ENCODE results near the gene NOXA1.

The NOXA1 gene

DNA sequence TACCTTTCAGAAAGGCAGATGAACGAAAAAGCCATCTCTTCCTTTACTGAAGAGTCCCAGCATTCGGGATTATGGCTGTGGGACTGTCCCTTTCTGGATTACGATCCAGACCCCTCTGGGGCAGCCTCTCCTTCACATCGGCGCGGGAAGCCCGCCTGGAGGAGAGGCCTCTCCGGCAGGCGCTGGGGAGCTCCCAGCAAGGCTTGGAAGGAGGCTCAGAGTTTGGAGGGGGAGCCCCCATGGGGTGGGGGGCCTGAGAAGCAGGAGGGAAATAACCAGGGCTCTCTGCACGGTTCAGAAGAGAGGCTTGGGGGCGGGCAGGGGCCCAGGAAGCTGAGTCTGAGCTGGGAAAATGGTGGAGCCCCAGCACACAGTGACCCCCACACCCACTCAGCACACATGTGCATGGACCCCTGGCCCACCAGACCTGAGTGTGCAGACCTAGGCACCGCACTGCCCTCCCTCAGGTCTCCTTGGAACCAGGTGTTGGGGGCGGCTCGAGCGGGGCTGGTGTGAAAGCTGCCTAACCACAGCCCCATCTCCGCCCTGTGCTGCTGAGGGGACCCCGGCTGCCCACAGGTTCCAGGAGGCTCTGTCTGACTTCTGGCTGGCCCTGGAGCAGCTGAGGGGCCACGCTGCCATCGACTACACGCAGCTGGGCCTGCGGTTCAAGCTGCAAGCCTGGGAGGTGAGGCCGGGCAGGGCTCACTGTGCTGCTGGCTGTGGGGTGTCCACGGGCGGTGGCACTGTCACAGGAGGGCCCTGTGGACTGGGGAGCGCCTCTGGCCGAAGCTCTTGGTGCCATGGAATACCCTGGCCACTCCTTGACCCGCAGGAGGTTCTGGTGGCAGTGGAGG is 4.5 kb downstream of the NOXA1 start:
- DNase-seq (ENCODE audit: low read depth in 1 of 2, low spot score in 1 of 2): no peak

DNA sequence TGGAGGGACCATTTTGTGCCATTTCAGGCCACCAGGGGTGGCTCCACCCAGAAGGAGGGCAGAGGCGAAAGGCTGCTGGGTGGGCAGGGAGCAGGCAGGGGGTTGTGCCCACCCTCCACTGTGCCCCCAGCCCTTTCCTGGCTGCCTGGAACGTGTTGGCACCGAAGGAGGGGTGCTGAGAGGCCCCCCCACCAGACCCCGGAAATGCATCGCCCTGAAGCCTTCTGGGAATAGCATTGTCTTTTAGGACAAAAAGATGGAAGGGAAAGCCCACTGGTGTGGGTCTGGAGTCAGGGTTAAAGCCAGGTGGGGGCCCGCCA is 5.1 kb downstream of the NOXA1 start:
- DNase-seq (ENCODE audit: low read depth in 1 of 2, low spot score in 1 of 2): no peak

DNA sequence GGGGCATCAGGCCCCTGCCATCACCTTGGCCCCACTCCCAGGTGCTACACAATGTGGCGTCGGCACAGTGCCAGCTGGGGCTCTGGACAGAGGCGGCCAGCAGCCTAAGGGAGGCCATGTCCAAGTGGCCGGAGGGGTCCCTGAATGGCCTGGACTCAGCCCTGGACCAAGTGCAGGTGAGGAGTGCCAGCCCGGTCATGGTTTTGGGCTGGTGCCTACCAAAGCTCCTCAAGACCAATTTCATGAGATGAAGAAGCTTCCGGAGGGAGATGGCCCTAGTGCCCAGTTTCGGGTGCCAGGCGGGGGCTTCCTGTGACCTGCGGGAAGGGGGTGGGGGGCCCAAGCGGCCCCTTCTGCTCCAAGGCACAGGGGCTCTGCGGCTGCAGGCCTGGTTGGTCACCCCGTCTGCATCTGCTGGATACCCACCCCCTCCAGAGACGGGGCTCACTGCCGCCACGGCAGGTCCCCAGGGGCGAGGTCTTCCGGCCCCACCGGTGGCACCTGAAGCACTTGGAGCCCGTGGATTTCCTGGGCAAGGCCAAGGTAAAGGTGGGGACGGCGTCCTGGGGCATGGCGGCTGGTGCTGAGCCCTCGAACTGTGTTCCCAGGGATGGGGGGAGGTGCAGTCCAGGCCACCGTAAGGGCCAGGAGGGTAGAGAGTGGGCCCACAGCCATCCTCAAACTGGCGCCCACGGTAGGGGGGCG is 5.8 kb downstream of the NOXA1 start:
- no peak for DNase-seq (ENCODE audit: low read depth in 1 of 2, low spot score in 1 of 2)

DNA sequence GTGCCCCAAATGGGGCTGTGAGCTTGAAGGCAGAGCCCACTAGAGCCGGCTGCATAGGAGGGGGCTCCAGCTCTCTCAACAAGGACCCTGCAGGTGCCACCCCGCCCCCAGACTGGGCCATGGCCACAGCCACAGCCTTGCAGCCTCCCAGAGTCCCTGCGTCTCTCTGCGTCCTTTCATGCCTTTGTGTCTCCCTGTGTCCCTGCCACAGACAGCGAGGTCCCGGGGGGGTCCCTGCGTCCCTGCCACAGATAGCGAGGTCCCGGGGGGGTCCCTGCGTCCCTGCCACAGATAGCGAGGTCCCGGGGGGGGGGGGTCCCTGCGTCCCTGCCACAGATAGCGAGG is 6.3 kb downstream of the NOXA1 start:
- DNase-seq (ENCODE audit: low read depth in 1 of 2, low spot score in 1 of 2): no peak

DNA sequence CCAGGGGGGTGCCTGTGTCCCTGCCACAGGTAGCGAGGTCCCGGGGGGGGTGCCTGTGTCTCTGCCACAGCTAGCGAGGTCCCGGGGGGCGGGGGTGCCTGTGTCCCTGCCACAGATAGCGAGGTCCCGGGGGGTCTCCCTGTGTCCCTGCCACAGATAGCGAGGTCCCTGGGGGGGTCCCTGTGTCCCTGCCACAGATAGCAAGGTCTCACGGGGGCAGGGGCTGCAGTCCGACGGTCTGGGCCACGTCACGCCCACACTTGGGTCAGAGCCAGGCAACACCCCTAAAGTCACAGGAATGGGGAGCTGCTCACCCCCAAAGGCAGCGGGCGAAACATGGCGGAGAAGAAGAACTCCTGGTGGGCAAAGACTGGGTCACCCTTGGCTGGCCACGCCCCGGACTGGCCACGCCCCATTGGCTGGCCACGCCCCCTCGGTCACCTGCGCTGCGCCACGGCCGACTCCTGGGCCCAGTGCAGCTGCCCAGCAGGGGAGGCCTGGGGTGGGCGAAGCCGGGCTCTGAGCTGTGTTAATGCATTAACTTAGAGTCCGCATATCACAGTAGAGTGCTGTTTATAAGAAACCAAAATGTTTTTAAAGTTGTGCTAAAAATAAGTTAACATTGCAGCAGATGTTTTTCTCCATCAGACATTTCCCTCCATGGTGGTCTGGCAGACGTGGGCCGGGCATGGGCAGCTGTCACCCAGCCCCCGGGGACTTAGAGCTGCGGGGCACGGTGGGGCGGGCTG is 7.0 kb downstream of the NOXA1 start:
- DNase-seq (ENCODE audit: low read depth in 1 of 2, low spot score in 1 of 2): no peak

DNA sequence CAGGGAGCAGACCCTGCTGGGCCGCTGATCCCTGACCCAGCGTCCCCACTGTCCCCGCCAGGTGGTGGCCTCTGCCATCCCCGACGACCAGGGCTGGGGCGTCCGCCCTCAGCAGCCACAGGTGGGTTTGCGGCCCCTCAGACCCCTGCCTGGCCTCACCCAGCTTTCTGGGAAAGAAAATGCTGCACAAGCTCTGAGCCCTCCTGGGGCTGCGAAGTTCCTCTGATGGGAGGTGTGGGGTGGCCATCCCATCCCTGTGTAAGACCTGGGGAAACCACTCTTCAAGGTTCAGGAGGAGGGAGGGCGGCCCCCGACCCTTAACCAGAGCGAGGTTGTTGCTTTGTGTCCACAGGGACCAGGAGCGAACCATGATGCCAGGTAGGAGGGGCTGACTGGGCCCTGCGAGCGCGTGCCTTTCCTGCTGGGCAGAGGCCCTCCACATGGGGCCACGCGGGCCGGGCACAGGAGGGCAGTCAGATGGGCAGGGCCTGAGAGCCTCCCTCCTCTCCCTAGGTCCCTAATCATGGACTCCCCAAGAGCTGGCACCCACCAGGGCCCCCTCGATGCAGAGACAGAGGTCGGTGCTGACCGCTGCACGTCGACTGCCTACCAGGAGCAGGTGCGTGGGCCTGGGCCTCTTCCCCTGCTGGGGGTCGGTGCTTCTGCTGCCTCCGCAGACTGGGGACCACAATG is 7.7 kb downstream of the NOXA1 start:
- no peak for DNase-seq (ENCODE audit: low read depth in 1 of 2, low spot score in 1 of 2)

DNA sequence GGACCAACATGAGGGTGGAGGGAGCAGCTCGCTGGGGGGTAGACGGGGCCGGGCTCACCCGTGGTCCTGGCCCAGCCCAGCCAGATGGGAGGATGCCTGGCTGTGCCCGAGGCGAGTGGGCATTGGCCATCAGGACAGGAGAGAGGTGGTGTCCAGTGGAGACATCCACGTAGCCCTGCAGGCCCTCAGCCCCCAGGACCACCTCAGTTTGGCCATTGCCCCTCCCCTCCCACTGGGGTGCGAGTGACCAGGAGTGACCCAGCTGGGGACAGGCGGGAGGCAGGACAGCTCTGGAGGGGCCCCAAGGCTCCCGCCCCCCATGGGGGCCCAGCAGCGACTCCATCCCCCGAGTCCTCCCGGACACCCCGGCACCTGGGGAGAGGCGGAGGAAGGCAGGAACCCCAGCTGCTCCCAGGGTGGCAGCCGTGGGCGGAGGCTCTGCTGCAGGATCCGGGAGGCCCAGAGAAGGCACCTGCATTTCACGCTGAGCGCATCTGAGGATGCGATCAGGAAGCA is 8.3 kb downstream of the NOXA1 start:
- no peak for DNase-seq (ENCODE audit: low read depth in 1 of 2, low spot score in 1 of 2)

DNA sequence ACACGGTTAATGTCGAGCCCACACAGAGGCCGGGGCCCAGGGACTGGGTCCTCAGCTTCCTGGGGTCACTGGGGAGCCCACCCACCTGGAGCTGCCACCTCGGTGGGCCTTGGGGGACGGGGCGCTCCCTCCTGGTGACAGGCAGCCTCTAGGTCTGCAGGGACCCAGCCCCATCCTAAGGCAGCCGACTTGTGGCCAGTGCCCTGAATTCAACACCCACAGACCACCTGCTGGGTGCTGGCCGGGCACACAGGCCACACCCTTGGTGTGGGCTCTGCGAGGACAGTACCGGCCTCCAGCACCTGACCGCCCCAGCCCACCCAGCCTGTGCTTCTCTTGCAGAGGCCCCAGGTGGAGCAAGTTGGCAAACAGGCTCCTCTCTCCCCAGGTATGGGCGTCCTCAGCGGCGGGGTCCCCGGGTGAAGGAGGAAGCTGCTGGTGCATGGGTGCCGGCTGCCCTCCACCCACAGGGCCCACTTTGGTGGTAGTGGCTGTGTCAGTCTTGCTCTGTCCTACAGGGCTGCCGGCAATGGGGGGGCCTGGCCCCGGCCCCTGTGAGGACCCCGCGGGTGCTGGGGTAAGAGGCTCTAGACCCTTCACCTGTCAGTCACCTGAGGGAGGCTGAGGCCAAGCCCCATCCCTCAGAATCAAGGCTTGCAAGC is 9.6 kb downstream of the NOXA1 start:
- DNase-seq (ENCODE audit: low read depth in 1 of 2, low spot score in 1 of 2): no peak

DNA sequence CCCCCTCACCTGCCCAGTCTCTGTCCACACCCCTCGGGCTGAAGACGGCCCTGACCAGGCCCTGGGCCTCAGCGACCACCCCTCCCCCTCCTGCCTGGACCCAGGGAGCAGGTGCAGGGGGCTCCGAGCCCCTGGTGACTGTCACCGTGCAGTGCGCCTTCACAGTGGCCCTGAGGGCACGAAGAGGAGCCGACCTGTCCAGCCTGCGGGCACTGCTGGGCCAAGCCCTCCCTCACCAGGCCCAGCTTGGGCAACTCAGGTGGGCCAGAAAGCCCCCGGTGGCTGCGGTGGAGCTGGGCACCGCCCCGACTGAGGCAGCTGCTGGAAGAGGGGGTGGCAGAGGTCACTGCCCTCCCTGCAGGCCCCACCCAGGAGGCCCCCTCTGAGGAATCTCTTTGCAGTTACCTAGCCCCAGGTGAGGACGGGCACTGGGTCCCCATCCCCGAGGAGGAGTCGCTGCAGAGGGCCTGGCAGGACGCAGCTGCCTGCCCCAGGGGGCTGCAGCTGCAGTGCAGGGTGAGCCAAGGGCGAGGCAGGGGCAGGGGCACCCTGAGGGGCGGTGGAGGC is 10.2 kb downstream of the NOXA1 start:
- DNase-seq (ENCODE audit: low read depth in 1 of 2, low spot score in 1 of 2): no peak

DNA sequence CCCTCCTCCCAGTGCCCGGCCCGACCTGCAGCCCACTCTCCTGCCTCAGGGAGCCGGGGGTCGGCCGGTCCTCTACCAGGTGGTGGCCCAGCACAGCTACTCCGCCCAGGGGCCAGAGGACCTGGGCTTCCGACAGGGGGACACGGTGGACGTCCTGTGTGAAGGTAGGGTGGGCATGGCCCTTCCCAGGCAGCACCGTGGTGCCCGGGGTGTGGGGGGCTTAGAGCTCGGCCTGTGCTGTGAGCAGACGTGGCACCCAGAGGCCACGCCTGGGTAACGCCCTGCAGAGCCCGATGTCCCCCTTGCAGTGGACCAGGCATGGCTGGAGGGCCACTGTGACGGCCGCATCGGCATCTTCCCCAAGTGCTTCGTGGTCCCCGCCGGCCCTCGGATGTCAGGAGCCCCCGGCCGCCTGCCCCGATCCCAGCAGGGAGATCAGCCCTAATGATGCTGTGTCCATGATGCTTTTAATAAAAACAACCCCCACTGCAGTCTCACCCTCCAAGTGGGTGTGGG is 10.8 kb downstream of the NOXA1 start:
- no peak for DNase-seq (ENCODE audit: low read depth in 1 of 2, low spot score in 1 of 2)

DNA sequence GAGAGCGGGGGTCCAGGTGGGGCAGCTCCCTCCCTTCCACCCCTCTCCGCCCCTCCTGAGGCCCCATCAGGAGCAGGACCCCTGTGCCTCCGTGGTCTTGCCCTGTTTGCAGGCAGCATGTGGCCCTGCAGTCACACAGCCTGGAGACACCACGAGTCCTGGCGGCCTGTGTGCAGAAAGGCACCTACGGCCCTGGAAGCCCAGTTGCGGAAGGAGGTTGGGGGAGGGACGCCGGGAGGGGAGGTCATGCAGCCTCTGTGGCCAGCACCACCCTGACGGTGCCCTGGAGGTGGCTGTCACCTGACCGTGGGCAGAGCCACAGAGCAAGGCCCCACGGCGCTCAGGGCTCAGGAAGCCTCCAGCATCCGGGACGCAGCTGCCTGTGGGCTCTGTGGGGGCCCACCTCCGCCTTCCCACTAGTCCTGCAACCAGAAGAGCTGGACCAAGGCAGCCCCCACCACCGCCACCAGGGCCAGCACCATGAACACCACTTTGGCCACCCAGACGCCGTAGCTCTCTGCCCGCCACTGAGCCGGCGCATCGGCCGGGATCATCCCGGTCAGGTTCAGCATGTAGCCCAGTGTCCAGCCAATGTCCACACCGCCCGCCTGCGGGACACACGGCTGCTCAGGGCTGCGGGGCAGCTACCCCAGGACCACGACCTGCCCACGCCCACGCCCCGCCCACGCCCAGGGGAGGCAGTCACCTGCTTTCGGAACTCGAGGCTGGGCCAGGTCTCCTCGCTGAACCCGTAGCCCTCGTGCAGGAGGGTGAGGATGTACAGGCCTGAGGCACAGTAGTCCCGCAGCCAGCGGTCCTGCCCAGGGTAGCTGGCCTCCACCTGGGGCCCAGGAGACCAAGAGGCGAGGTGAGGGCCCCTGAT is 11.5 kb downstream of the NOXA1 start:
- DNase-seq (ENCODE audit: low read depth in 1 of 2, low spot score in 1 of 2): no peak

DNA sequence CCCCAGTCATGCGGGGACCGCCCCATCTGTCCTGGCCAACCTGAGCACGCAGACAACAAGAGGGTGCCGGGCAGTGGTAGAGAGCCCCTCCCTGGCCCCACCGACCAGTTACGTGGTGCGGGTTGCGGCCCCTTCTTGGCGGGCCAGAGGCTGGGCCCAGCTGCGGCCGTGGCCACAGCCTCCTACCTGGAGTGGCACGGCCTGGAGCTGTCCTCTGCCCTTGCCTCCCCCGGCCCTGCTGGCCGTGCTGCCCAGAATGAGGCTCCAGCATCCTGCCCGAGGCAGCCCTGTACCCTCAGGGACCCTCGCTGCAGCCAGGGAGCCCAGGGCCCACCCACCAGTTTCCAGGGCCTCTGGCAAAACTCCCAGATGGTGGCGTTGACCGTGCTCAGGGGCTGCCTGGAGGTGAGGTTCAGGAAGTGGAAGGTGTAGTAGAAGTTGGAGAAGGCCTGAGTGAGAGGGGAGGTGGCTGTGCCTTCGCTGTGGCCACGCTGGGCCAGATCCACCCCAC is 12.2 kb downstream of the NOXA1 start:
- no peak for DNase-seq (ENCODE audit: low read depth in 1 of 2, low spot score in 1 of 2)

DNA sequence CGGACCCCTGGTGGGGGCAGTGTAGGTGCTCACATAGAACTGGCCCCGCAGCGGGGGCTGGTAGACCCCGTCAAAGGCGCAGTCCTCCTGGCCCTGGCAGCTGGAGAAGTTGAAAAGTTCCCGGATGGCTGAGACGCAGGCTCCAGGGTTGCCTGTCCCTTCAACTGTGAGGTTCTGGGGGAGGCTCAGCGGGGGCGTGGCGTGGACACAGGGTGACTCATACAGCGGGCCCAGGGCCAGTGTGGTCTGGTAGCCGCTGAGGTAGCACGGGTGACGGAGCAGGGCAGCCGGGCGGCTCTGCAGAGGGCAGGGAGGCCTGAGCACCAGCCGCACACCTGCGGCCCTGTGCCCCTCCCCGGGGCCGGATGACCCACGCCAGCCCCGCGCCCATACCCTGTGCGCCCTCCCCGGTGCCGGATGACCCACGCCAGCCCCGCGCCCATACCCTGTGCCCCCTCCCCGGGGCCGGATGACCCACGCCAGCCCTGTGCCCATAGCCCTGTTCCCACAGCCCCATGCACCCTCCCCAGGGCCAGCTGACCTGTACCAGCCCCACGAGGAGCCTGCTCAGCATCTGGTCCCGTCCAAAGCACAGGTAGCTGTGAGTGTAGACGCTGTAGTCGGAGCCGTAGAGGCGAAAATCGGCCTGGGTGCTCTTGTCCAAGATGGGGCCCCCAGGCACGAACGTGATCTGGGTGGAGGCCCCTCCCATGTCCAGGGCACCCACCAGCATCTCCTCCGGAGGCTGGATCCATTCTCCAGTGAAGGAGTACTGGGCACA is 13.0 kb downstream of the NOXA1 start:
- no peak for DNase-seq (ENCODE audit: low read depth in 1 of 2, low spot score in 1 of 2)

DNA sequence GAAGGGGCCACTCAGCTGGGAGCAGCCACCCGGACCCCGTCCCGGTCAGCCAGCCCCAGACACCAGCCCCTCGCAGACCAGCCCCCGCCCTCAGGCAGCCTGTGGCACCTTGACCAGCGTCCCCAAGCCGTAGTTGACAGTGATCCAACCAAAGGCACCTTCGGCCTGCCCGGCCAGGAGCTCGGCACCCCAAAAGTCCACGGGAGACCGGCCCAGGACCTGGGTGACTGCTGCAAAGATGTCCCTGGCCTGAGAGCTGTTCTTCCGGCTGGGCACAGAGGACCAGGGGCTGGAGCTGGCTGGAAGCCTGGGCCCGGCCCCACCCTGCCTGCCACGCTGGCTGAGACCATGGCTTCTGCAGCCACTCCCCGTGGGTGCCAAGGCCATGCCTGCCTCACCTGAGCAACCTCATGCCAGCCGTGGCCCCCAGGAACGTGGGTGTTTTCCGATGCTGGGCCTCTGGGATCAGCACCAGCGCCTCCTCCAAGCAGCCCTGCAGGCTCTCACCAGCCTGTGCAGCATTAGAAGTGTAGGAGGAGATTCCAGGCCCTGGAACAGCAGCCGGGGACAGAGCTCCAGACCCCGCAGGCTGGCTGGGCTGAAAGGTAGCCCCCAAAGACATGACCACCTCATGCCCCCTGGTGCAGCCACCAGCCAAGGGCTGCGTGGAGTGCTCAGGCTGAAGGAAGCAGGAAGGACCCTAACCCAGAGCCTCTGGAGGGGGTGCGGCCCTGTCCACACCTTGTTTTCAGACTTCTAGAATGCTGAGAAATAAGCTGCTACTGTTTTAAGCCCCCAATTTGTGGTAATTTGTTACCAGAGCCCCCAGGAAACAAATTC is 13.8 kb downstream of the NOXA1 start:
- DNase-seq (ENCODE audit: low read depth in 1 of 2, low spot score in 1 of 2): no peak

DNA sequence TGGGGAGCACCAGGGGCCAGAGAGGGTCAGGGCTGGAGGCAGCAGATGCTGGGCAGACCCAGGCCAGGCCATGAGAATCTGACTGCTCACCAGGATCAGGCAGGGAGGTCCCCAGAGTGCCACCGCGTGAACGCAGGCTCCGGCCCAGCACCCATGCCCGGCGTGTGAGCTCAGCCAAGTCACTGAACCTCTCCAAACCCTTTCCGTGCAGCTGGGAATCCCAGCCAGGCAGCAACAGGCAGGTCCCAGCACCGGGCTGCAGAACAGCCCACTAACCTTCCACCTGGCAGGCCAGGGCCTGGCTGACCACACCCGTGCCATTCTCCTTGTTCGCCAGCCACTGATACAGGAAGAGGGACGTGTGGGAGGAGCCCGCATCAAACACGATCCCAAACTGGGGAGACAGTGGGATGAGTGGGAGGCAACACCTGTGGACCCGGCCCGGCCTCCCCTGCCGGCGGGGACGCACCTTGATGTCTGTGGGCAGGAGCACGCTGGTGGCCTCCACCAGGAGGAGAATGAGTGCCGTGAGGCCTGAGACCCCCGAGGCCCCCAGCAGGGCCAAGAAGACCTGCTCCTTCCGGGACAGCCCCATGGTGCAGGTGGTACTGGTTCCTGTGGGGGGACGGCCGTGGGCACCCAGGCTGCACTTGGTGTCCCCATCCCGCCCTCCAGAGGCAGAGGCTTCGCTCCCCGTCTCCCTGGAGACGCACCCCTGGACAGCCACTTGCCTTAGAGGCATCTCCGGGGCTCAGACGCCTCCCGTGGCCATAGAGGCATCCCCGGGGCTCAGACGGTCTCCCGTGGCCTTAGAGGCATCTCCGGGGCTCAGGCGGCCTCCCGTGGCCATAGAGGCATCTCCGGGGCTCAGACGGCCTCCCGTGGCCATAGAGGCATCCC is 14.7 kb downstream of the NOXA1 start:
- no peak for DNase-seq (ENCODE audit: low read depth in 1 of 2, low spot score in 1 of 2)

DNA sequence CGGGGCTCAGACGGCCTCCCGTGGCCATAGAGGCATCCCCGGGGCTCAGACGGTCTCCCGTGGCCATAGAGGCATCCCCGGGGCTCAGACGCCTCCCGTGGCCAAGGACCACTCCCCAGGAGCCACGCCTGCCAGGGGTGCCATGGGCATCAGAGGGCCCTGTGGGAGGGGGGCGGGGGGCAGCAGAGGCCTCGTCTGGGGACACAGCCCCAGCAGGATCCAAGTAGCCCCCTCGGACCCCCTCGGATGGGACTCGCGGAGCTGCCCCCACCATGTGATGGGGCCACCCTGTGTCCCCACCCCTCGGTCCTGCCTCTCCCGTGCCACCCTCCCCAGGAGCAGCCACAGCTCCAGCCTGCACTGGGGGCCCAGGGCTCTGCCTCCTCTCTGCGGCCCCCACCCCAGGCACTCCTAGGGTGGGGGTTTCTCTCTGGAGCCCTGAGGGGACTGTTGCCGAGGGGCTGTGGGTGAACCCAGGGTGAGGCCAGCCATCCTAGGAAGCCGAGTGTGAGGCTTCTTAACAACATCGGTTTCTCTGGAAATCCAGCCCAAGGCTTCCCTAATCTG is 15.5 kb downstream of the NOXA1 start:
- DNase-seq (ENCODE audit: low read depth in 1 of 2, low spot score in 1 of 2): no peak

Data from activated T-helper 1 cell treated with anti-CD3 and anti-CD28 coated beads, Interleukin-2, amount 50 U/mL, for 16 hours (primary cell).